Thyroid gland (tissue), 4 donors: Measurements from ENCODE around the gene HMGN5.

Experiments
- POLR2A ChIP-seq, 2 donors: fragments of 450-650 bp; IDR thresholded peaks; one replicate each; pipeline ENCODE4 v1.6.1; 2017; ENCODE audit warnings: antibody characterized with exemption in 2 of 2, mild to moderate bottlenecking in 2 of 2, moderate library complexity in 1 of 2
- TF ChIP-seq, protein P1 (sequence below), 6 experiments: fragments of 200-600 bp in 3 of 6; fragments of 450-650 bp in 3 of 6; sonication (generic) in 3 of 6; IDR thresholded peaks; one replicate each; pipeline ENCODE4 v1.5.1; 2016 to 2019; ENCODE audit warnings: antibody characterized with exemption in 6 of 6, mild to moderate bottlenecking in 2 of 6, inconsistent platforms in 1 of 6, moderate library complexity in 1 of 6

GRCh38 chrX:81231476-81231875, 29.8 kb upstream of the HMGN5 start:
- TF ChIP-seq POLR2A (IDR thresholded peaks at IDR 0.05), result no peak
- TF ChIP-seq, protein P1, sequence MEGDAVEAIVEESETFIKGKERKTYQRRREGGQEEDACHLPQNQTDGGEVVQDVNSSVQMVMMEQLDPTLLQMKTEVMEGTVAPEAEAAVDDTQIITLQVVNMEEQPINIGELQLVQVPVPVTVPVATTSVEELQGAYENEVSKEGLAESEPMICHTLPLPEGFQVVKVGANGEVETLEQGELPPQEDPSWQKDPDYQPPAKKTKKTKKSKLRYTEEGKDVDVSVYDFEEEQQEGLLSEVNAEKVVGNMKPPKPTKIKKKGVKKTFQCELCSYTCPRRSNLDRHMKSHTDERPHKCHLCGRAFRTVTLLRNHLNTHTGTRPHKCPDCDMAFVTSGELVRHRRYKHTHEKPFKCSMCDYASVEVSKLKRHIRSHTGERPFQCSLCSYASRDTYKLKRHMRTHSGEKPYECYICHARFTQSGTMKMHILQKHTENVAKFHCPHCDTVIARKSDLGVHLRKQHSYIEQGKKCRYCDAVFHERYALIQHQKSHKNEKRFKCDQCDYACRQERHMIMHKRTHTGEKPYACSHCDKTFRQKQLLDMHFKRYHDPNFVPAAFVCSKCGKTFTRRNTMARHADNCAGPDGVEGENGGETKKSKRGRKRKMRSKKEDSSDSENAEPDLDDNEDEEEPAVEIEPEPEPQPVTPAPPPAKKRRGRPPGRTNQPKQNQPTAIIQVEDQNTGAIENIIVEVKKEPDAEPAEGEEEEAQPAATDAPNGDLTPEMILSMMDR (IDR thresholded peaks at IDR 0.05), result no peak
